Measurements from ENCODE around the gene HOOK2.

The HOOK2 gene

DNA sequence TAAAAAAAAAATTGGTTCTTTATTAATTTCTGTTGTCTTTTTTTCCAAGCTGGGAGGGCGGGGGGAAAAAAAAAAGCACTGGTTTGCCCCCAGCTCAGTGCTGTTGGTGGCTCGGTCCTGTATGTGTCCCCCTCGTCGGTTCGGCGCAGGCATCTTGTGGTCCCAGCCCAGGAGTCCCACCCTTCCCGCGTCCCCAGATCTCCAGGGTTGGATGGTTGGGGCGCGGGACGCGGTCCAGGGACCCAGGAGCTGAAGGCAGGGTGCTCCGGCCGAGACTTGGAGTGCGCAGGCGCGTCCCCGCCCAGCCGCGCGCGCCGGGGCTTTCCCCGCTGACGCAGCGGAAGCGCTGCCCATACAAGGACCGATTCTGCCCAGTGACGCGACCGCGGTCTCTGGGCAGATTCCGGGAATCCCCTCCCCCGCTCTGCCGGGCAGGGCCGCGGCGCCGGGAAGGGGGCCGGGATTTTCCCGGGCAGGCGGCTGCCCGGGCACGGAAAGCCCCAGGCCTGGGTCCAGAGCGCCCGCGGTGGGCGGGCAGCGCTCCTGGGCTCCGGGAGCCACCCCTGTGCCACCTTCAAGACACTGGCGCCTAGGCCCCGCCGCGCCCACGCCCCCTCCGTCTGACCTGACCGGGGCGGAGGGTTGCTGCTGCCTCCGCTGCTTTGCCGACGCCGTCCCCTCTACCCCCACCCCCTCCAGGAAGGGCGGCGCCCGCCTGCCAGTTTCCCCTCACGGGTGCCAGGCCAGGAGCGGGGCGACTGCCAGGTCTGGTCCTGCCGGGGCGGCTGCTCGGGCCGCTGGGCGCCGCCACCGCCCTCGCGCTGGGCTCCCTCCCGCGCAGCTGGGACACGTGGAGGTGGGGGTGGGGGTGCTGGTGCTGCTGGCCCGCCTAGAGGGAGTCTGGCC is 18.2 kb upstream of the HOOK2 start:
- DNase-seq (ENCODE audit: low spot score), result peak; percentile 96

- no peak for DNase-seq (ENCODE audit: low spot score)
Observed at GRCh38 chr19:12792853-12793289, 17.5 kb upstream of the HOOK2 start.

- DNase-seq (ENCODE audit: low spot score), result peak; percentile 81
Observed at GRCh38 chr19:12792051-12792852, 16.9 kb upstream of the HOOK2 start.

DNA sequence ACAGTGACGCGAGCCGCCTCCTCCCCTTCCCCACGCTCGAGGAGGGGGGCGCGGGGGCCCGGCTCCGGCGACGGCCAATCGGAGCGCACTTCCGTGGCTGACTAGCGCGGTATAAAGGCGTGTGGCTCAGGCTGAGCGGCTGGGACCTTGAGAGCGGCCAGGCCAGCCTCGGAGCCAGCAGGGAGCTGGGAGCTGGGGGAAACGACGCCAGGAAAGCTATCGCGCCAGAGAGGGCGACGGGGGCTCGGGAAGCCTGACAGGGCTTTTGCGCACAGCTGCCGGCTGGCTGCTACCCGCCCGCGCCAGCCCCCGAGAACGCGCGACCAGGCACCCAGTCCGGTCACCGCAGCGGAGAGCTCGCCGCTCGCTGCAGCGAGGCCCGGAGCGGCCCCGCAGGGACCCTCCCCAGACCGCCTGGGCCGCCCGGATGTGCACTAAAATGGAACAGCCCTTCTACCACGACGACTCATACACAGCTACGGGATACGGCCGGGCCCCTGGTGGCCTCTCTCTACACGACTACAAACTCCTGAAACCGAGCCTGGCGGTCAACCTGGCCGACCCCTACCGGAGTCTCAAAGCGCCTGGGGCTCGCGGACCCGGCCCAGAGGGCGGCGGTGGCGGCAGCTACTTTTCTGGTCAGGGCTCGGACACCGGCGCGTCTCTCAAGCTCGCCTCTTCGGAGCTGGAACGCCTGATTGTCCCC is 16.1 kb upstream of the HOOK2 start, which contains the start of gene JUNB:
Gene JUNB, plus strand, starts transcription at position 142 of the 706 bp plus-strand sequence. Its CDS starts 286 bp downstream, at position 428.
- peak; percentile 98 for DNase-seq (ENCODE audit: low spot score)

- no peak for DNase-seq (ENCODE audit: low spot score)
Observed at GRCh38 chr19:12790628-12791344, 15.4 kb upstream of the HOOK2 start.

DNA sequence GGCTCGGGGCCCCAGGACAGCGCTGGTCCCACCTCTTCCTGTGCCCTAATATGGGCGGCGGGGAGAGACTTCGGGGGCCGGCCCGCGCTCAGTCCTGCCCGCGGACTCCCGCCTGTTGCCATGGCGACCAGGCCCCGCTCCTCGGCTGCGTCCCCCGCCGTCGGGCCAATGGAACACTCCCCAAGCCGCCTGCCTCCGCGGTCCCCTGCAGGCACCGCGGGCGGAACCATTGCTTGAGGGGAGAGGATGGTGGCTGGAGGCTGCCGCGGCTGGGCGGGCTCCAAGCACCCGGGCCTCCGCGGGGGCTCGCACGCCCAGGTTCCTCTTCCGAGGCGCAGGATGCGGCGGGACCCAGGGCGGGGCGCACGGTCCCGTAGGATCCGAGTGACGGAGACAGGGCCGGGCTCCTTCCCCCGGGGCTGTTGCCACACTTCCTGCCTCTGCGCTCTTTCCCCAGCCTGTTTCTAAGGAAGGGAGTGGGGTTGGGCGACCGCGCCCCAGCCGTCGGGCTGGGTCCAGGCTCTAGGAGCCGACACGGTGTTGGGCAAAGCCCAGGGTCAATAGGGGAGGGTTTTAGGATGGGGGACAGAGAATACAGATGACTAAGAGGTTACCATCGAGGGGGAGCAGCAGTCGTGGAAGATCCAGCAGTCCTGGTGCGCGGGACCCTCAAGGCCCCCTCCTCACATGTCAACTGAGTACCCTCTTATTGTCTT is 14.7 kb upstream of the HOOK2 start:
- peak; percentile 95 for DNase-seq (ENCODE audit: low spot score)

DNA sequence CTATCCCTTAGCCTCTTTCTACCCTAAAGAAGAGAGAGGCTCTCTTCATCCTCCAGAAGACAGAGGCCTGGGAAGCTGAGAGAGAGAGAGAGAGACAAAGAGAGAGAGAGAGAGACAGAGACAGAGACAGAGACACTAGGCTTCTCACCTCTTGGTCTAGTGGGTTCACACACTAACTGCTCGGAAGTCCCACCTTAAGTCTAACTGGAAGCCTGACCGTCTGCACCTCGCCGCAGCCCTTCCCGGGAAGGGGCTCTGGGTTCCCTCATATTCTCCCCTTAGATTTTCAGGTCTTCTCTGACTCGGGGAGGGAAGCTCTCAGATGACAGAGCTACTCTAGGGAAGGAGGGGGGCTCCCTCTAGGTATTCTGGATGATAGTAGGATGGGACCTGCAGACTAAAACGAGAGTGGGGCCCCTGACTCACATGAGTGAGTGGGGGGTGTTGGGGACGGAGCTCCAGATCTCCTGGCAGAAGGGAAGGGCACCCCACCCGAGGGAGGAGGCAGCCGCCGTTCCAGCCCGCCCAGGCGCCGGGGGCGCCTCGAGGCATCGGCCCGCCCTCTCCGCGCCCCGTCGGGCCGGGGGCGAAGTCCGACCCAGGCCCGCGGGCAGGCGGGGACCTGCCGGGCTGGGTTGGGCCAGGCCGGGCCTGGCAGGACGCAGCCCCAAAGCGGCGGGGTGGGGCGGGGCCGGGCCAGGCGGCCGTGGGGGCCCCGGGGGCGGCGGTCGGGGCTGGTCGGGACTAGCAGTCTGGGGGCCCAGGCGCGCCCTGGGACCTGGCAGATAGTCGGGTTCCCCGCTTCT is 13.9 kb upstream of the HOOK2 start:
- no peak for DNase-seq (ENCODE audit: low spot score)

GRCh38 chr19:12788682-12789097 is 13.3 kb upstream of the HOOK2 start:
- DNase-seq (ENCODE audit: low spot score), result no peak

DNA sequence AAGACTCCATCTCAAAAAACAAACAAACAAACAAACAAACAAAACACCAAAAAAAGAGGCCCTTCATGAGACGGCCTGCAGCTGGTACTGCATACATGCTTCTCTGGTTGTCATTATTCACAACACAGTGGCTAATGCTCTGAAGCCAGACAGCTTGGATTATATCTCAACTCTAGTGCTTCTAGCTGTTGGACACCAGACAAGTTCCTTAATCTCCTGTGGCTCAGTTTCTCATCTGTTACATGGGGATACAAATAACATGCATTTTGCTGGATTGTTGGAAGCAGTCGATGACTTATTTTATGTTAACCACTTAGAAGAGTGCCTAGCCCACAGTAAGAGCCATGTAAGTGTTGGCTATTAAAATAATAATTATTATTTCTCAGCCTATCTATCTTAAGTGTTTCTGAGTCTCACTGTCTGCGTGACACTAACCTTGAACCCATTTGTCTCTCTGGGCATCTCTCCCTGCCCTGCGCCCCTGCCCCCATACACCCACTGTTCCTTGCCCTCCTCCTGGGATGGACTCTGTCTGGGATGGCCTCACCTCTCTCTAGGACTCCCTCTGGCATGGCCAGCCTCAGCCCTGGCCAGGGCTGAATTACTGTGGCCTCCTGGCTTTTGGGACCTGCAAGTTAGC is 12.8 kb upstream of the HOOK2 start:
- DNase-seq (ENCODE audit: low spot score), result no peak

DNA sequence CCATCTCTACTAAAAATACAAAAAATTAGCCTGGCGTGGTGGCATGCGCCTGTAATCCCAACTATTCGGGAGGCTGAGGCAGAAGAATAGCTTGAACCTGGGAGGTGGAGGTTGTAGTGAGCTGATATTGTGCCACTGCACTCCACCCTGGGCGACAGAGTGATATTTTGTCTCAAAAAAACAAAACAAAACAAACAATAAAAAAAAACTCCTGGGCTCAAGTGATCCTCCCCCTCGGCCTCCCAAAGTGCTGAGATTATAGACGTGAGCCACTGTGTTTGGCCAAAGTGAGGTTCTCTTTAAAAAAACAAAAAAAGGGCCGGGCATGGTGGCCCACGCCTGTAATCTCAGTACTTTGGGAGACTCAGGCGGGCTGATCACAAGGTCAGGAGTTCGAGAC is 12.1 kb upstream of the HOOK2 start:
- DNase-seq (ENCODE audit: low spot score), result no peak

- no peak for DNase-seq (ENCODE audit: low spot score)
Observed at GRCh38 chr19:12786952-12787351, 11.6 kb upstream of the HOOK2 start.

- no peak for DNase-seq (ENCODE audit: low spot score)
Observed at GRCh38 chr19:12786141-12786870, 11.0 kb upstream of the HOOK2 start.

DNA sequence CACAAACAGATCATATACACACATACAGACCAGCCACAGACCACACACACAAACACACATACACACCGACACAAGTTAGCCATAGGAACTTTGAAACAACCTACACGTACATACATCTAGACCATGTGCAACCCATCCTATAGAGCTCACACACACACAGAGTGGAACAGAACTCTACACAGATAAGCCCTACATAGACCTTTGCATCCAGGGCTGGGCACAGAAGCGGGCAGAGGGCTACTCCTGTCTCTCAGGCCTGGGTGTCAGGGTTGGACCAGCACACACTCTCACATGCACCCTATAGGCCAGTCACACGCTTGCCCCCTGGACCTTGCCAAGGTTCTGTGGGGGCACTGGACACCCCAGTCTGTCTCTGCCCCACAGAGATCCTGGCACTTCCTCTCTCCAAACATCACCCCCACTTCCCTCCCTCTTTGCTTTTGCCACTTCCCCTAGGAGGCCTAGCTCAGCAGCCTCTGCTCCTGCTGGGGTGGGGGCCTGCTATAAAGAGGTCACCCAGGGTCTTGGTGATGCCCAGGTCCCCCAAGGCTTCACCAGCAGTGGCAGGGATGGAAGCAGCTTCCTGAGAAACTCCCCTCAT is 10.2 kb upstream of the HOOK2 start:
- no peak for DNase-seq (ENCODE audit: low spot score)

DNA sequence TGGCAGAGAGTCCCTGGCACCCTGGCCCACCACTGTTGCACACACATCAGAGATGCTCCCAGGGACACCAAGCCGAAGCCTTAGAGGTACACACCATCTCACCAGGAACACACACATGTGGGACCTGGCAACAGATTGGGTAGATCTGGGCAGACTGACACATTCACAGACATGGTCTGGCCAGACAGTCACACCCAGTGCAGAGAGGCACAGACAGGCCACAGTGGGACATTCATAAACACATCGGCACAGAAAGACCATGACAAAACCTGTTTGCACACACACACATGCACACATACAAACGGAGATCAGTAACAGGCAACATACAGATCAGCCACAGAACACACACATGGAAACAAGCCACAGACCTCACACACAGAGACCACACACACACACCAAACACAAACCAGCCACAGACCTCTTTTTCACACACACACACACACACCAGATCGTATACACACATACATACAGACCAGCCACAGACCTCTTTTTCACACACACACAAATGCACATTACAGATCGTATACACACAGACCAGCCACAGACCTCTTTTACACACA is 9.6 kb upstream of the HOOK2 start:
- DNase-seq (ENCODE audit: low spot score), result peak; percentile 60

GRCh38 chr19:12784394-12784870 is 9.1 kb upstream of the HOOK2 start:
- no peak for DNase-seq (ENCODE audit: low spot score)

- DNase-seq (ENCODE audit: low spot score), result no peak
Observed at GRCh38 chr19:12783849-12784393, 8.6 kb upstream of the HOOK2 start.

DNA sequence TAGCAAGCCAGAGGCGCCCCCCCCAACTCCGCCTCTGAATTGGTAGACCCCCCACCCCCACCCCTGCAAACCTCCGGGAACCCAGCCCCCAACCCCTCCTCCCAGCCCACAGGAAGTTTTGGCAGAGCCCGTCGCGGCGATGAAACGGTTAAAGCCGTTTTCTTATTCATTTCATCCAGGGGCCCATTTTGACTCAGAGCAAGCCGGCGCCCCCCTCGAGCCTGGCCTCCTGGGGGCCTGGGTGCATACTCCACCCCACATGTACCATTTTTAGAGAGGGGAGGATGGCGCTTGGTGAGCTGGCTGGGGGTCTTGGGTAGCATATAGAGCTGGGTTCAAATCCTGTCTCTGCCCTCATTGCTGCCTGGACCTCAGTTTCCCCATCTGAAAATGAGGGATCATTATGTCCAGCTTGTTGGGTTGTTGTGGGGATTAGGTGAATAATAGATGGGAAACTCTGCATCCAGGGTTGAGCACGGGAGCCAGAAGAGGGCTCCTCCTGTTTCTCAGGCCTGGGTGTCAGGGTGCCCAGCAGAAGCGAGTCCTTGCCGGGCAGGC is 8.0 kb upstream of the HOOK2 start:
- DNase-seq (ENCODE audit: low spot score), result no peak
